ENCODE measurements around the gene TPH2. TPM values are rescaled to one million over a fixed set of nuclear protein-coding genes. Genes with fewer than 3 reads are reported as not detected.

Gene TPH2
- total and polyA plus RNA-seq, 2 of the 13 experiments (the other 11 are each of a cell fraction or from before 2014, with no cell fraction given): not detected

DNA sequence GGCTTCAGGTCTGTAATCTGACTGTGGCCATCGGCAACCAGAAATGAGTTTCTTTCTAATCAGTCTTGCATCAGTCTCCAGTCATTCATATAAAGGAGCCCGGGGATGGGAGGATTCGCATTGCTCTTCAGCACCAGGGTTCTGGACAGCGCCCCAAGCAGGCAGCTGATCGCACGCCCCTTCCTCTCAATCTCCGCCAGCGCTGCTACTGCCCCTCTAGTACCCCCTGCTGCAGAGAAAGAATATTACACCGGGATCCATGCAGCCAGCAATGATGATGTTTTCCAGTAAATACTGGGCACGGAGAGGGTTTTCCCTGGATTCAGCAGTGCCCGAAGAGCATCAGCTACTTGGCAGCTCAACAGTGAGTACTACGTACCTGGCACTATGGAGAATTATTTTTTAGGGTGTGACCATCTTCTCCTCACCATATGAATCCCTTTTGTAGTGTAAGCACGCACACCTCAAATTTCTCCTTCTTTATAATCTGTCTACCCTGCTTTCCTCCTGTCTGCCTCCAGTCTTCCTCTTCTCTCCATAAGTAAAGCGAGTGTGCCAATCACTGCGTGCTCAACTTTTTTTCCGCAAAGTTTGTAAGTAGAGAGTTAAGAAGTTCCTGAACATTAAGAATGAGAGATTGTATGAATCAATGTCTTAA lies at the start of gene TPH2 (continued):
- TF ChIP-seq, protein P1, sequence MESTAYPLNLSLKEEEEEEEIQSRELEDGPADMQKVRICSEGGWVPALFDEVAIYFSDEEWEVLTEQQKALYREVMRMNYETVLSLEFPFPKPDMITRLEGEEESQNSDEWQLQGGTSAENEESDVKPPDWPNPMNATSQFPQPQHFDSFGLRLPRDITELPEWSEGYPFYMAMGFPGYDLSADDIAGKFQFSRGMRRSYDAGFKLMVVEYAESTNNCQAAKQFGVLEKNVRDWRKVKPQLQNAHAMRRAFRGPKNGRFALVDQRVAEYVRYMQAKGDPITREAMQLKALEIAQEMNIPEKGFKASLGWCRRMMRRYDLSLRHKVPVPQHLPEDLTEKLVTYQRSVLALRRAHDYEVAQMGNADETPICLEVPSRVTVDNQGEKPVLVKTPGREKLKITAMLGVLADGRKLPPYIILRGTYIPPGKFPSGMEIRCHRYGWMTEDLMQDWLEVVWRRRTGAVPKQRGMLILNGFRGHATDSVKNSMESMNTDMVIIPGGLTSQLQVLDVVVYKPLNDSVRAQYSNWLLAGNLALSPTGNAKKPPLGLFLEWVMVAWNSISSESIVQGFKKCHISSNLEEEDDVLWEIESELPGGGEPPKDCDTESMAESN (CRISPR knock-in tag; conservative IDR thresholded peaks at IDR 0.05): 0 out of 2 replicates have a peak, but pooled peaks have one; percentile 63
- TF ChIP-seq ZNF777 (CRISPR knock-in tag; IDR thresholded peaks at IDR 0.05): 0 out of 2 replicates have a peak, but pooled peaks have one; percentile 44
- TF ChIP-seq, protein P2, sequence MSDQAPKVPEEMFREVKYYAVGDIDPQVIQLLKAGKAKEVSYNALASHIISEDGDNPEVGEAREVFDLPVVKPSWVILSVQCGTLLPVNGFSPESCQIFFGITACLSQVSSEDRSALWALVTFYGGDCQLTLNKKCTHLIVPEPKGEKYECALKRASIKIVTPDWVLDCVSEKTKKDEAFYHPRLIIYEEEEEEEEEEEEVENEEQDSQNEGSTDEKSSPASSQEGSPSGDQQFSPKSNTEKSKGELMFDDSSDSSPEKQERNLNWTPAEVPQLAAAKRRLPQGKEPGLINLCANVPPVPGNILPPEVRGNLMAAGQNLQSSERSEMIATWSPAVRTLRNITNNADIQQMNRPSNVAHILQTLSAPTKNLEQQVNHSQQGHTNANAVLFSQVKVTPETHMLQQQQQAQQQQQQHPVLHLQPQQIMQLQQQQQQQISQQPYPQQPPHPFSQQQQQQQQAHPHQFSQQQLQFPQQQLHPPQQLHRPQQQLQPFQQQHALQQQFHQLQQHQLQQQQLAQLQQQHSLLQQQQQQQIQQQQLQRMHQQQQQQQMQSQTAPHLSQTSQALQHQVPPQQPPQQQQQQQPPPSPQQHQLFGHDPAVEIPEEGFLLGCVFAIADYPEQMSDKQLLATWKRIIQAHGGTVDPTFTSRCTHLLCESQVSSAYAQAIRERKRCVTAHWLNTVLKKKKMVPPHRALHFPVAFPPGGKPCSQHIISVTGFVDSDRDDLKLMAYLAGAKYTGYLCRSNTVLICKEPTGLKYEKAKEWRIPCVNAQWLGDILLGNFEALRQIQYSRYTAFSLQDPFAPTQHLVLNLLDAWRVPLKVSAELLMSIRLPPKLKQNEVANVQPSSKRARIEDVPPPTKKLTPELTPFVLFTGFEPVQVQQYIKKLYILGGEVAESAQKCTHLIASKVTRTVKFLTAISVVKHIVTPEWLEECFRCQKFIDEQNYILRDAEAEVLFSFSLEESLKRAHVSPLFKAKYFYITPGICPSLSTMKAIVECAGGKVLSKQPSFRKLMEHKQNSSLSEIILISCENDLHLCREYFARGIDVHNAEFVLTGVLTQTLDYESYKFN (CRISPR knock-in tag; conservative IDR thresholded peaks at IDR 0.05): 0 out of 2 replicates have a peak, but pooled peaks have one; percentile 34
- no peak for TF ChIP-seq ZC3H13 (CRISPR knock-in tag; IDR thresholded peaks at IDR 0.05)
- peak; percentile 71; the same call in 1 of the 2 replicates for TF ChIP-seq EEA1 (CRISPR knock-in tag; IDR thresholded peaks at IDR 0.05; ENCODE audit: borderline replicate concordance)
- TF ChIP-seq SRSF1 (optimal IDR thresholded peaks at IDR 0.05; ENCODE audit: low read depth, low read length): no peak
- TF ChIP-seq, protein P3, sequence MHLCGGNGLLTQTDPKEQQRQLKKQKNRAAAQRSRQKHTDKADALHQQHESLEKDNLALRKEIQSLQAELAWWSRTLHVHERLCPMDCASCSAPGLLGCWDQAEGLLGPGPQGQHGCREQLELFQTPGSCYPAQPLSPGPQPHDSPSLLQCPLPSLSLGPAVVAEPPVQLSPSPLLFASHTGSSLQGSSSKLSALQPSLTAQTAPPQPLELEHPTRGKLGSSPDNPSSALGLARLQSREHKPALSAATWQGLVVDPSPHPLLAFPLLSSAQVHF (CRISPR knock-in tag; IDR thresholded peaks at IDR 0.05): no peak
- no peak for TF ChIP-seq CHD4 (IDR thresholded peaks at IDR 0.05; ENCODE audit: borderline replicate concordance, low read length)
- TF ChIP-seq NFKBIZ (CRISPR knock-in tag; IDR thresholded peaks at IDR 0.05): 0 out of 2 replicates have a peak, but pooled peaks have one; percentile 48
- peak; percentile 81; the same call in 1 of the 2 replicates for TF ChIP-seq AHR (CRISPR knock-in tag; IDR thresholded peaks at IDR 0.05)
- peak; percentile 53; the same call in 1 of the 2 replicates for TF ChIP-seq PITX1 (CRISPR knock-in tag; IDR thresholded peaks at IDR 0.05)
- TF ChIP-seq, protein P4, sequence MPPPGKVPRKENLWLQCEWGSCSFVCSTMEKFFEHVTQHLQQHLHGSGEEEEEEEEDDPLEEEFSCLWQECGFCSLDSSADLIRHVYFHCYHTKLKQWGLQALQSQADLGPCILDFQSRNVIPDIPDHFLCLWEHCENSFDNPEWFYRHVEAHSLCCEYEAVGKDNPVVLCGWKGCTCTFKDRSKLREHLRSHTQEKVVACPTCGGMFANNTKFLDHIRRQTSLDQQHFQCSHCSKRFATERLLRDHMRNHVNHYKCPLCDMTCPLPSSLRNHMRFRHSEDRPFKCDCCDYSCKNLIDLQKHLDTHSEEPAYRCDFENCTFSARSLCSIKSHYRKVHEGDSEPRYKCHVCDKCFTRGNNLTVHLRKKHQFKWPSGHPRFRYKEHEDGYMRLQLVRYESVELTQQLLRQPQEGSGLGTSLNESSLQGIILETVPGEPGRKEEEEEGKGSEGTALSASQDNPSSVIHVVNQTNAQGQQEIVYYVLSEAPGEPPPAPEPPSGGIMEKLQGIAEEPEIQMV (CRISPR knock-in tag; IDR thresholded peaks at IDR 0.05; ENCODE audit: low read depth): peak; percentile 73; the same call in 1 of the 2 replicates
- 0 out of 2 replicates have a peak, but pooled peaks have one; percentile 74 for TF ChIP-seq PRMT3 (CRISPR knock-in tag; IDR thresholded peaks at IDR 0.05; ENCODE audit: borderline replicate concordance, low read depth)
- TF ChIP-seq, protein P5, sequence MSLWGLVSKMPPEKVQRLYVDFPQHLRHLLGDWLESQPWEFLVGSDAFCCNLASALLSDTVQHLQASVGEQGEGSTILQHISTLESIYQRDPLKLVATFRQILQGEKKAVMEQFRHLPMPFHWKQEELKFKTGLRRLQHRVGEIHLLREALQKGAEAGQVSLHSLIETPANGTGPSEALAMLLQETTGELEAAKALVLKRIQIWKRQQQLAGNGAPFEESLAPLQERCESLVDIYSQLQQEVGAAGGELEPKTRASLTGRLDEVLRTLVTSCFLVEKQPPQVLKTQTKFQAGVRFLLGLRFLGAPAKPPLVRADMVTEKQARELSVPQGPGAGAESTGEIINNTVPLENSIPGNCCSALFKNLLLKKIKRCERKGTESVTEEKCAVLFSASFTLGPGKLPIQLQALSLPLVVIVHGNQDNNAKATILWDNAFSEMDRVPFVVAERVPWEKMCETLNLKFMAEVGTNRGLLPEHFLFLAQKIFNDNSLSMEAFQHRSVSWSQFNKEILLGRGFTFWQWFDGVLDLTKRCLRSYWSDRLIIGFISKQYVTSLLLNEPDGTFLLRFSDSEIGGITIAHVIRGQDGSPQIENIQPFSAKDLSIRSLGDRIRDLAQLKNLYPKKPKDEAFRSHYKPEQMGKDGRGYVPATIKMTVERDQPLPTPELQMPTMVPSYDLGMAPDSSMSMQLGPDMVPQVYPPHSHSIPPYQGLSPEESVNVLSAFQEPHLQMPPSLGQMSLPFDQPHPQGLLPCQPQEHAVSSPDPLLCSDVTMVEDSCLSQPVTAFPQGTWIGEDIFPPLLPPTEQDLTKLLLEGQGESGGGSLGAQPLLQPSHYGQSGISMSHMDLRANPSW (CRISPR knock-in tag; IDR thresholded peaks at IDR 0.05; ENCODE audit: borderline replicate concordance): no peak
- no peak for TF ChIP-seq HCFC1 (IDR thresholded peaks at IDR 0.05; ENCODE audit: low read depth, low read length)

All from HepG2 (cell line).